Naive thymus-derived CD8-positive, alpha-beta T cell (primary cell): ENCODE measurements around the gene ZNF318. TPM values are rescaled to one million over a fixed set of nuclear protein-coding genes. Genes with fewer than 3 reads are reported as not detected.
"Not testable (repeated sequence)": the region's sequence is repeated elsewhere in the genome, so short reads cannot be mapped to it uniquely, and the experiment has no call there.

Experiments used
- ATAC-seq, 2 donors: fragments of 150-1000 bp; cut with Tn5 transposase in 1 of 2; sonication (Bioruptor Pico), chemical (Tn5 transposase) in 1 of 2; 1 replicate in 1 of 2; 2 replicates in 1 of 2; pipeline ENCODE4 v1.10.0; 2021; ENCODE audit warnings: mild to moderate bottlenecking in 2 of 2, moderate library complexity in 2 of 2
- POLR2A ChIA-PET: fragments of 350-600 bp; sonication (Branson Sonifier 250); formaldehyde crosslinking; loops from one replicate; lab custom pipeline; 2021; ENCODE audit warnings: antibody characterized with exemption; lab: Charles Lee
- DNase-seq, 10 donors: peaks; one replicate each; pipeline versions ENCODE4 v3.0.0 to v3.0.0-alpha.2; 2020 to 2022
- H3K27ac Mint-ChIP-seq, 10 donors: one replicate each; pipeline ENCODE4 v1.8.0; 2020 to 2022; ENCODE audit warnings: mild to moderate bottlenecking in 10 of 10, mixed read lengths in 10 of 10, moderate library complexity in 4 of 10, inconsistent platforms in 1 of 10
- H3K27me3 Mint-ChIP-seq, 5 donors: one replicate each; pipeline ENCODE4 v1.8.0; 2021 to 2022; ENCODE audit warnings: mixed read lengths in 5 of 5
- H3K36me3 Mint-ChIP-seq, 3 donors: one replicate each; pipeline ENCODE4 v1.8.0; 2020 to 2022; ENCODE audit warnings: mixed read lengths in 3 of 3, mild to moderate bottlenecking in 2 of 3, inconsistent platforms in 1 of 3
- H3K4me1 Mint-ChIP-seq, 4 donors: one replicate each; pipeline ENCODE4 v1.8.0; 2021 to 2022; ENCODE audit warnings: mixed read lengths in 4 of 4
- H3K4me3 Mint-ChIP-seq, 10 donors: one replicate each; pipeline ENCODE4 v1.8.0; 2020 to 2022; ENCODE audit warnings: mild to moderate bottlenecking in 10 of 10, mixed read lengths in 10 of 10, moderate library complexity in 6 of 10, inconsistent platforms in 1 of 10
- H3K9me3 Mint-ChIP-seq, 9 donors: one replicate each; pipeline ENCODE4 v1.8.0; 2020 to 2022; ENCODE audit warnings: mixed read lengths in 9 of 9, mild to moderate bottlenecking in 3 of 9, inconsistent platforms in 1 of 9, moderate library complexity in 1 of 9
- polyA plus RNA-seq, 3 donors: library from polyadenylated mRNA; unstranded; fragments of 300-500 nt; fragmentation: Illumina TruSeq; gene quantifications; one replicate each; pipeline ENCODE4 v1.2.3, GENCODE V29; 2021
- total RNA-seq, 8 experiments: library from RNA in 2 of 8; stranded (reverse) in 2 of 8; gene quantifications; one replicate each; pipeline ENCODE4 v1.2.3 and lab custom pipeline; 2021 to 2026

ZNF318 gene
- total and polyA plus RNA-seq, 5 experiments from 2014 or later: 3.4 to 35.0 (median 7.0) TPM

DNA sequence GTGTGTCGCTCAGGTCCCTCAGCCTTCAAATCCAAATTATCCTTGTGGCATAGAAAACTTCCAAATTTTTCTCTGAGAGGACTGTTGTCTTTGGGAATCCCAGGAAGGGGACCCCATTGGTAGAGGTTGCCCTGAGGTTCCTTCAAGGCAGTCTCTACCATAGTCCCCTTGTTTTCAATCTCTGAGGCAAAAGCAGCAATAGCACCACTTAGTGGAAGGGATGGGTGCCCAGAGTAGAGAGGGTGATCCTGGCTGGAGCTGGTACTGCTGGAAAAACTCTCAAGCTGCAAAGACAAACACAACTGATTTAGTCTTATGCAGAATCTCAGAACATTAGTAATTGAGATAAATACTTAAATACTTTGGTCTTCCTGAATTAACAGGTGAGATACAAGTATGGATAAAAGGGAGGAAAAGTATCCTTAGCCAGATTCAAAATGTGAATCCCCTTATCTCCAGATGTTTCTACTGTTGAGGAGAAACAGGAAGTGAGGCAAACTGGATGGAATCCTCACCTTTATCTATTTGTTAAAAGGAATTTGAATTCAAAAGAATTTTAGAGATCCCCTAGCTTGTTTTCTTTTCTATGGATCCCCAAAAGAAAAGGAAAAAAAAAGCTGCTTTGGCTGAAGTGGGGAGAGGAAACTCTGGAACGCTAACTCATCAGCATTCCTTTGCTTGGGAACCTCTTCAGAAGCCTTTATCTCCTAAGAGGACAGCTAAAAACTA, 13.4 kb downstream of the ZNF318 start:
- H3K27ac Mint-ChIP-seq: peak overlapping the region in 1 of 10 donors; percentile 15
- no peak overlapping the region for H3K4me3 Mint-ChIP-seq
- no peaks in the 10 kb centered on the region for H3K27me3 Mint-ChIP-seq
- no peaks in the 10 kb centered on the region for H3K9me3 Mint-ChIP-seq
- H3K36me3 Mint-ChIP-seq: peaks cover 17 to 87% (median 42%) of the 10 kb centered on the region in 3 donors
- H3K4me1 Mint-ChIP-seq: peaks cover 4 to 9% (median 6%) of the 10 kb centered on the region in 4 donors
- DNase-seq: no peak
- POLR2A ChIA-PET: interaction anchor here (0.6 kb wide), 1 partner anchor 134 kb away, joined by 3 read pairs; no protein-coding TSS in a partner anchor
- peak in 1 of 2 donors; percentile 53 for ATAC-seq

DNA sequence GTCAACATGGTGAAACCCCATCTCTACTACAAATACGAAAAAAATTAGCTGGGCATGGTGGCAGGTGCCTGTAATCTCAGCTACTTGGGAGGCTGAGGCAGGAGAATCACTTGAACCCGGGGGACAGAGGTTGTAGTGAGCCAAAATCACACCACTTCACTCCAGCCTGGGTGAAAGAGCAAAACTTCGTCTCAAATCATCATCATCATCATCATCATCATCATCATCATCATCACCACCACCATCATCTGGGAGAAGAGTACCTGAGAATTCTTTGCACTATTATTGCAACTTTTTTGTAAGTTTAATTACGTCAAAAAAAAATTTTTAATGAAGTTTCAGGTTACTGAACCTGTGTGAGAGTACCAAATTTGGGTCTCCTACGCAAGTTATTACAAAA, 17.5 kb downstream of the ZNF318 start:
- H3K4me1 Mint-ChIP-seq, ATAC-seq, H3K9me3 Mint-ChIP-seq, DNase-seq, POLR2A ChIA-PET, H3K27me3 Mint-ChIP-seq, H3K4me3 Mint-ChIP-seq: not testable (repeated sequence)
- H3K36me3 Mint-ChIP-seq: peaks cover 12 to 51% (median 32%) of the 10 kb centered on the region in 3 donors
- peak overlapping the region in 1 of 10 donors; percentile 61 for H3K27ac Mint-ChIP-seq

DNA sequence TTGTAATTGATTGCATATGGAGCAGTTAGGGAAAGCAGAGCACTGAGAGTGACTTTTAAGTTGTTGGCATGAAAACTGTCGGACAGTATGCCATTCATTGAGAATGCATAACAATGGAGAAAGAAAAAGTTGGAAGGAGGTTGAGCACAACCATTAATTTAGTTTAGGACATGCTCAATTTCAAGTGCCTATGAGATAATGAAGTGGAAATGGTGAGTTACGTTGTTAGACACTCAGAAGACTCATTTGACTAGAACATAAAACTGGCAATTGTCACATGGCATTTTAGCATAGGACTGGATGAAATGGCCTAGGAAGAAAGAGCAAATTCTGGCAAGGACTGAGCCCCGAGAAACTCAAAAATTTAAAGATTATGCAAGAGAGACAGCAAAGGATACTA, 22.0 kb downstream of the ZNF318 start:
- H3K4me3 Mint-ChIP-seq: no peak overlapping the region
- peaks cover 16 to 49% (median 24%) of the 10 kb centered on the region in 3 donors for H3K36me3 Mint-ChIP-seq
- H3K9me3 Mint-ChIP-seq: no peaks in the 10 kb centered on the region
- POLR2A ChIA-PET: no interaction called here
- peaks cover 0 to 2% (median under 1%) of the 10 kb centered on the region in 4 donors for H3K4me1 Mint-ChIP-seq
- H3K27ac Mint-ChIP-seq: no peak overlapping the region
- ATAC-seq: no peak
- no peaks in the 10 kb centered on the region for H3K27me3 Mint-ChIP-seq
- DNase-seq: no peak

DNA sequence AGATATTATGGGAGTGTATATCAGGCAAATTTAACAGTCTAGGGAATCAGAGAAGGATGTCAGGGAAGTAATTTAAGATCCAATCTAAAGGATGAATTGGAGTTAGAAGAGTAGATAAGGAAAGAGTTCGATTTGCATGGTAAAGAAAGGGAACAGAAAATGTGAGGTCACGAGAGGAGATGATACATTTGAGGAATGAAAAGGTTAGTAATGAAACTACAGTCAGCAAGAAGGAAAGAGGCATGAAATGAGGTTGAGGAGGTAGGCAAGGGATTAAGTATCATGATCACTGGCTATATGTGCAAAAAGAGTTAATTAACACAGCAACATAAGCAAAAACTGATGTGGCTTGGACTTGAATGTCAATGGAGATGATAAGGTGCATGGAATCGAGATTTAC, 22.4 kb downstream of the ZNF318 start:
- H3K36me3 Mint-ChIP-seq: peaks cover 13 to 49% (median 23%) of the 10 kb centered on the region in 3 donors
- ATAC-seq (no peak), DNase-seq (no peak)
- H3K27ac Mint-ChIP-seq: no peak overlapping the region
- H3K9me3 Mint-ChIP-seq: no peaks in the 10 kb centered on the region
- H3K27me3 Mint-ChIP-seq: no peaks in the 10 kb centered on the region
- no peak overlapping the region for H3K4me3 Mint-ChIP-seq
- POLR2A ChIA-PET: interaction anchor here (0.6 kb wide), 1 partner anchor 948 kb away, joined by 3 read pairs; no protein-coding TSS in a partner anchor
- H3K4me1 Mint-ChIP-seq: peaks cover 0 to 2% (median 0%) of the 10 kb centered on the region in 4 donors

DNA sequence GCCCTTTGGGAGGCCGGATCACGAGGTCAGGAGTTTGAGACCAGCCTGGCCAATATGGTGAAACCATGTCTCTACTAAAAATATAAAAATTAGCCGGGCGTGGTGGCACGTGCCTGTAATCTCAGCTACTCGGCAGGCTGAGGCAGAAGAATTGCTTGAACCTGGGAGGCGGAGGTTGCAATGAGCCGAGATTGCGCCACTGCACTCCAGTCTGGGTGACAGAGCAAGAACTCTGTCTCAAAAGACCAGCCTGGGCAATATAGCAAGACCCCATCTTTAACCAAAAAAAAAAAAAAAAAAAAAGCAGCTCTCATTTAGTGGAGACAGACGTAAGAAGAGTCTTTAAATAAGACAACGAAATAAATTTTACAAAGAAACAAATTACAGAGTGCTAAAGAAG, 23.2 kb downstream of the ZNF318 start:
- not testable (repeated sequence) for H3K27ac Mint-ChIP-seq, DNase-seq, H3K4me1 Mint-ChIP-seq, H3K4me3 Mint-ChIP-seq, H3K9me3 Mint-ChIP-seq, H3K27me3 Mint-ChIP-seq, ATAC-seq
- POLR2A ChIA-PET: interaction anchor here (0.6 kb wide), 1 partner anchor 947 kb away, joined by 3 read pairs; no protein-coding TSS in a partner anchor
- peaks cover 13 to 49% (median 20%) of the 10 kb centered on the region in 3 donors for H3K36me3 Mint-ChIP-seq

DNA sequence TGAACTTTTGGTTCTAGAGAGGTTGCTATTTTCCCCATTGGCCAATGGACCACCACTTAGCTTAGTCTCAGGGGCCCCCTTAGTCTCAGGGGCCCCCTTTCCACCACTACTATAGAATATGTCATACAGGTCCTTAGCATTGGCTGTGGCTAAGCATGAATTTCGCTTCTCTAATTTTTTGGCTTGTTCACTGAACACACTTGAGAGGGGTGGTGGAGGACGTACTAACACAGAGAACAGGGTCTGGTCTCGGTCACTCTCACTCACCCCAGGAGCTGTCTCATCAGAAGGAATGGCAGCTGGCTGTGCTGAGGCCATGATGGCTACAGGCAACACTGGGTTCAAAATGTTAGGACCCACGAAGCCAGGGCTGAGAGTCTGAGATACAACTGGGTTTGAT, 30.3 kb downstream of the ZNF318 start:
- peaks cover 0 to 7% (median 2%) of the 10 kb centered on the region in 4 donors for H3K4me1 Mint-ChIP-seq
- no peaks in the 10 kb centered on the region for H3K27me3 Mint-ChIP-seq
- H3K36me3 Mint-ChIP-seq: peaks cover 17 to 79% (median 38%) of the 10 kb centered on the region in 3 donors
- no peak overlapping the region for H3K4me3 Mint-ChIP-seq
- POLR2A ChIA-PET: no interaction called here
- DNase-seq (no peak), ATAC-seq (no peak)
- H3K27ac Mint-ChIP-seq: peak overlapping the region in 1 of 10 donors; percentile 56
- H3K9me3 Mint-ChIP-seq: no peaks in the 10 kb centered on the region

DNA sequence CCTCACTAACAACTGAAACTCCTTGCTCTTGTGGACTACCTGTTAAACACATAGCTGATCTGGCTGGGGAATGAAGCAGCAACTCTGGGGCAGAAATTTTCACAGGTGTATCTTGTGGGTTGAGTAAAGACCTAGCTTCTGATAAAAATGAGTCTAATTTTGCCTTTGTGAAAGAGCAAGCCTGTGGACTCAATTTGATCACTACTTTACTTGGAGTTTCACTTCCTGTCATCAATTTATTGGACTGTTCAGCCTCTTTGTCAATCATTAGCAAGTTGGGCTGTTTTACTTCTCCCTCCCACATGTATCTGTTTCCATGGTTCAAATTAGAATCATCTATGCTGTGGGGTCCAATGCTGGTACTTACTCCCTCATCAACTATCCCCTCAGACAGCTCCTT, 31.2 kb downstream of the ZNF318 start:
- H3K4me1 Mint-ChIP-seq: peaks cover 0 to 7% (median 2%) of the 10 kb centered on the region in 4 donors
- DNase-seq (no peak), ATAC-seq (no peak)
- H3K4me3 Mint-ChIP-seq: no peak overlapping the region
- H3K27ac Mint-ChIP-seq: peak overlapping the region in 7 of 10 donors; percentile 0 to 73 (median 52)
- H3K9me3 Mint-ChIP-seq: no peaks in the 10 kb centered on the region
- POLR2A ChIA-PET: no interaction called here
- peaks cover 16 to 72% (median 38%) of the 10 kb centered on the region in 3 donors for H3K36me3 Mint-ChIP-seq
- H3K27me3 Mint-ChIP-seq: no peaks in the 10 kb centered on the region

DNA sequence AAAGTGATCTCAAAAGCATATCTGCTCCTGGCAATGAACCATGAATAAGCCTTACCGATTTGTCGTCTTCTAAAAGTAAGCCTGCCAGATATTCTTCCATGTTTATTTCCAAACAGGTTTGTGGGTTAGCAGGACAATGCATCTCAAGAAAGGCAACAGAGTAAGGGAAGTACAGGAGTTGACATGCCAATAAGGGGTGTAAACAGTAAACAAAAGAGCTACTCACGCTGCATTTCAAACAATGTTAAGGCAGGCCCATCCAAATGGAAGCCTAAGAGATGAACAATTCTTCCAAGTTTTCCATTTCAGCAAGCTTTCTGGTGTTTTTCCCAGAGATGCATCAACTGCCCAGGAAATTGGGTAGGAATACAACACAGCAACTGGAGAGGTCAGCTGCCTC, 33.1 kb downstream of the ZNF318 start:
- POLR2A ChIA-PET: no interaction called here
- DNase-seq (no peak), ATAC-seq (no peak)
- no peaks in the 10 kb centered on the region for H3K27me3 Mint-ChIP-seq
- peak overlapping the region in 1 of 10 donors; percentile 25 for H3K27ac Mint-ChIP-seq
- peaks cover 9 to 53% (median 25%) of the 10 kb centered on the region in 3 donors for H3K36me3 Mint-ChIP-seq
- H3K4me1 Mint-ChIP-seq: peaks cover 9 to 18% (median 11%) of the 10 kb centered on the region in 4 donors
- H3K4me3 Mint-ChIP-seq: no peak overlapping the region
- no peaks in the 10 kb centered on the region for H3K9me3 Mint-ChIP-seq

DNA sequence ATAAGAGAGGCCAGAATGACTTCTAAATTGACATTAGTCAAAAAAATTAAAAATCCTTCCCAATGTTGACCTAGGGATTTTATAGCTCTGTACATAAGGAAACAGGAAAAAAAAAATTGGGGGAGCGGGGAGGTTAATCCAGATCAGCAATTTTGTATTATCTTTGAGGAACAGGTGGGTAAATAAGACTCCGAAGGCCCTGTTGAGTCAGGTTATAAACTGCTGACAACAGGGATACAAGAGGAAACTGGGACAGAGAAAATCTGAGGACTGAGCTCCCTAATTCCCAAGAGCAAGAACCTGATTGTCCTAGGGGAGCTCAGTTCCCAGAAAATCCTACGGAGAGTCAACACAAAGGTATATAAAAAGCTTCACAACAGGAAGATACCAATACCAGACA, 34.0 kb downstream of the ZNF318 start:
- POLR2A ChIA-PET: no interaction called here
- Mint-ChIP-seq H3K4me1 (peaks cover 11 to 23% (median 14%) of the 10 kb centered on the region in 4 donors), H3K27me3 (no peaks in the 10 kb centered on the region), H3K27ac (peak overlapping the region in 2 of 10 donors; percentile 24 to 40), H3K4me3 (no peak overlapping the region), H3K36me3 (peaks cover 5 to 44% (median 19%) of the 10 kb centered on the region in 3 donors), H3K9me3 (no peaks in the 10 kb centered on the region)
- ATAC-seq (no peak), DNase-seq (no peak)

DNA sequence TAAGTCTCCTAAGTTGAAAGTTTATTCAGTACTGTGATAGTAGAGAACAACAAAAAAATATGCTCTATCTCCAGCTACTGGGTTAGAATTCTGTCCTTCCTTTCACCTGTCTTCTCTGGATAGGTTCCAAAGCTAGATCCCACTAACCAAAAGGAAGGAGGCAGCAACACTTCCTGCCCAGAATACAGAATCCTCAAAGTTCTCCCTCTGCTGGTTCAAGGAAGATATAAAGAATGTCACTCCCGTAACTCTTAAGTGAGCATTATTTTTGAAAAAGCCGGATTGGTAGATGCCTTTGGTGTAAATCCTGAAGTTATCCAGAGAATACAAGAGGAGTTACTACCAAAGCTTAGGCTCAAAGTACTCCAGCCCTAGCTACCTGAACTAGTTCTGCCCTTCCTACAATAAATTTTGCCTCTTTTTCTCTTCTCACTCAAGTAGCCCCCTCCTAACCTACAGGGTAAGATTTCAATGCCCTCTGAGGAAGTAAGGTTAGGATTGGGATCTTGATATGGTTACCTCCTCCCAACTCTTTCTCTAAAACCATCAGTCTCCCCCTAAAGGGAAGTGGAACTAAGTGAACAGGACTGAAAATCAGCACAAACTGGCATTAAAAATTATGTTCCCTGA, 34.9 kb downstream of the ZNF318 start:
- ATAC-seq: no peak
- H3K36me3 Mint-ChIP-seq: peaks cover 0 to 35% (median 10%) of the 10 kb centered on the region in 3 donors
- peak in 1 of 10 donors; percentile 5 for DNase-seq
- H3K4me1 Mint-ChIP-seq: peaks cover 11 to 23% (median 14%) of the 10 kb centered on the region in 4 donors
- peak overlapping the region in 4 of 10 donors; percentile 48 to 79 (median 58) for H3K27ac Mint-ChIP-seq
- H3K9me3 Mint-ChIP-seq: no peaks in the 10 kb centered on the region
- POLR2A ChIA-PET: interaction anchor here (0.6 to 1.3 kb wide), 2 partner anchors 26 to 101 kb away, joined by 3 read pairs; partner anchors contain the start of gene CRIP3
- no peaks in the 10 kb centered on the region for H3K27me3 Mint-ChIP-seq
- no peak overlapping the region for H3K4me3 Mint-ChIP-seq

DNA sequence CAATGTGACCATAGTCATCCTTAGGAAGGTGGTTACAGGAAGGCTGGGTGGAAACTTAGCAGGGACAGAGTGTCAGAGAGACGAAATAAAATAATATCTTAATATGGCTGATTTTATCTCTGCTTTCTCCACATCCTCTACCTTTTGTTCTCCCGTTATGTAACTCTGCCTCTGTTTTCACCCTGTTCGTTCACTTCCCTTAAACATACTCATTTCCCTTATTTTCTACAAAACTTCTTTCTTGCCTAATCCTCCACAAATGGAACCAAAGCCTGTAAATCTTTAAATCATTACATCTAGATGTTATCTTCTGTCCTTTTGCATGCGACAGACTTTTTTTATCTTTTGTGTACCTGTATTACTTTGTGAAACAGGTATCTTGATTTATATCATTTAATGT, 37.6 kb downstream of the ZNF318 start:
- H3K27me3 Mint-ChIP-seq: no peaks in the 10 kb centered on the region
- POLR2A ChIA-PET: no interaction called here
- peaks cover 0 to 15% (median 8%) of the 10 kb centered on the region in 3 donors for H3K36me3 Mint-ChIP-seq
- ATAC-seq: no peak
- DNase-seq: no peak
- no peaks in the 10 kb centered on the region for H3K9me3 Mint-ChIP-seq
- H3K4me3 Mint-ChIP-seq: peak overlapping the region in 5 of 10 donors; percentile 2 to 47 (median 18)
- H3K4me1 Mint-ChIP-seq: peaks cover 10 to 19% (median 14%) of the 10 kb centered on the region in 4 donors
- peak overlapping the region in 5 of 10 donors; percentile 4 to 84 (median 56) for H3K27ac Mint-ChIP-seq

DNA sequence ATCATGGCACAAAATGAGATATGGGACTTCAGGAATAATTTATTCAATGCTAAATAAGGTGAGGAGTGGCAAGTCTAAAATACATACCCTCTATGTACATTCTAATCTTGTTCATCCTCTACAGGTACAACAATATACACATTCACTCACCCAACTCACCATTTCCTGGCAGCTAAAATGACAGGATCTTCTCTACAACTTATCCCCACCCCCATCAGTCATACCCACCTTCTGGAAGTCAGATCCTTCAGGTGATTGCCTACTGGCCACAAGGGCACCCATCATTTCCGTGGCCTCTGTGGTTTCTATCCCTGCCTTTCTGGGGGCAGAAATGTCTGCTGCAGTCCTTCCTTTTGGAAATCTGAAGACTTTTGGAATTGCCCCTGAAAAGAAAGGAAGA, 38.0 kb downstream of the ZNF318 start:
- DNase-seq (no peak), ATAC-seq (no peak)
- no peaks in the 10 kb centered on the region for H3K27me3 Mint-ChIP-seq
- H3K4me3 Mint-ChIP-seq: peak overlapping the region in 2 of 10 donors; percentile 22 to 47
- H3K27ac Mint-ChIP-seq: peak overlapping the region in 5 of 10 donors; percentile 4 to 84 (median 56)
- H3K9me3 Mint-ChIP-seq: no peaks in the 10 kb centered on the region
- H3K4me1 Mint-ChIP-seq: peaks cover 10 to 19% (median 14%) of the 10 kb centered on the region in 4 donors
- POLR2A ChIA-PET: no interaction called here
- peaks cover 0 to 15% (median 8%) of the 10 kb centered on the region in 3 donors for H3K36me3 Mint-ChIP-seq
